OCI-LY7 (cell line): ENCODE measurements around the gene UBE2K.

ENCODE experiments used
- CTCF ChIP-seq: fragments of 200-600 bp; sonication (generic); conservative IDR thresholded peaks from 2 replicates; pipeline ENCODE4 v1.5.1; 2014; ENCODE audit warnings: mild to moderate bottlenecking, antibody characterized with exemption, low read length, moderate library complexity, mixed read lengths
- EZH2phosphoT487 ChIP-seq: fragments of 200-600 bp; sonication (generic); IDR thresholded peaks from 2 replicates; pipeline ENCODE4 v1.6.1; 2018; ENCODE audit warnings: low read depth, borderline replicate concordance, mild to moderate bottlenecking, mixed run types, antibody characterized with exemption, low read length, moderate library complexity, mixed read lengths

- TF ChIP-seq CTCF, result no peak
- no peak for TF ChIP-seq EZH2phosphoT487
Measured at GRCh38 chr4:39729557-39729956, 31.6 kb downstream of the UBE2K start.
